Activated CD4-positive, alpha-beta T cell treated with anti-CD3 and anti-CD28 coated beads for 1 hour (primary cell): ENCODE measurements around the gene SOCS3.

ENCODE experiments used
- DNase-seq: peaks from one replicate; pipeline ENCODE4 v3.0.0-alpha.2; 2020

The SOCS3 gene

DNA sequence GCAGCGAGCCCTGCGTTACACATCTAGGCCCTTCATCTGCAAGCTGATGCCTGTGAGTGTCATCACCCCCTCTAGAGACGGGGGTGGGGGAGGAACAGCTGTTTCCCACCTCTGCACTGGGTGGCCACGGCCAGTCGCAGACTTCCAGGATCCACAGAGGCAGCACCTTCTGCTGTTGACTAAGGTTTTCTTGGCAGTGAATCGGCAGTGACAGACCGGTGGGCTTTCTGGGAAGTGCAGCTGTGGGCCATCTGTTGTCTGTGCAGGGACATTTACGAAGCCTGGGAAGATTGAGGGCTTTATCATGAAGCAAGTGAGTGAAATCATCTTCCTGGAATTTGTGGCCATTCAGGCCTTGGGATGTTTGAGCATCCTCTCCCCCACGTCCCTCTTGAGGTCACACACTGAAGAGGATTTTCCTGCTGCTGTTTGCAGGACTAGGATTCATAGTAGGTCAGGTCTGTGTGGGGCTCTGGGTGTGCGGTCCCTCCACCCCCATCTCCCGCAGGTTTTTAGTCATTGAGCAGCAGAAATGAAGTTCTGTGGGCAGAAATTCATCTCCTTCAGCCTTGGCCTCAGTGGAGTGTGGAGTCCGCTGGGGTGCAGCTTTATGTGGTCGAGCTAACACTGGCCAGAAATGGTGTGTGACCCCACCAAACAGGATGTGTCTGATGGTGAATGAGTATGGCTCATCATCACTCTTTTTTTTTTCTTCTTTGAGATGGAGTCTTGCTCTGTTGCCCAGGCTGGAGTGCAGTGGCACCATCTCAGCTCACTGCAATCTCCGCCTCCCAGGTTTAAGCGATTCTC, 30.6 kb upstream of the SOCS3 start:
- no peak for DNase-seq

DNA sequence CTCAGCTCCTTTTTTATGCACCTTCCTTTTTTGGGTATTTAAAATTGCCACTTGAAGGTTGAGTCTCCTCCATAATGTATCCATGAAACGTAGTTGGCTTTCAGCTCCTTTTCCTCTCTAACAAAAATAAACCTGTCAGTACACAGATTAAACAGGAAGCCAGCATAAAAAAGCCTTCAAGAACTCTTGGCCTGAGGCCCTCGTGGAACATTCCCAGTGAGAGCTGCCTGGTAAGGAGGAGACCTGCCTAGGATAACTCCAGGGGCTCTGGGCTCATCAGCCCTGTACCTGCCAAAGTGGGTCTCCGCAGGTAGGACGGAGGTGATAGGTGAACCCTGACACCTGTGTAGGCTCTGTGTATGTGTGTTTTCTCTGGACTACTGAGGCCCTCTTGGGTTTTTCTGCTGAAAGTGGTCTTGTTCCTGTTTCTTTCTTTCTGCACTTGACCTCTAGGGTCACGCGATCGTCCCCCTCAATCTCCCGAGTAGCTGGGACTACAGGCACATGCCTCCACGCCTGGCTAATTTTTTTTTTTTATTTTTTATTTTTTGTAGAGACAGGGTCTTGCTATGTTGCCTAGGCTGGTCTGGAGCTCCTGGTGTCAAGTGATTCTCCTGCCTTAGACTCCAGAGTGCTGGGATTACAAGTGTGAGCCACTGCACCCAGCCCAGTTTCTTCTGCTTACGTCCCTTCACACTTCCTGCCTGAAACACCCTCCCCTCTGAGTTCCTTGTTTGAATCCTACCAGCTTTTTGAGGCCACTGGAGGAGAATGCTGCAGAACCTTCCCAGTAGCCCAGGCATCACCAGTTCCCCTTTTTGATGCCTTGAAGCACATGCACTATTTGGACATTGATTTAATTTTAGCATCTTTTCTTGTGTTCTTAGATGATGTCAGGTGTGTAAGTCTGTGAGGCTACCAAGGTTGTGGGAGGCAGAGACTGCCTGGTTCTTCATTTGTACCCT, 28.4 kb upstream of the SOCS3 start:
- no peak for DNase-seq

DNA sequence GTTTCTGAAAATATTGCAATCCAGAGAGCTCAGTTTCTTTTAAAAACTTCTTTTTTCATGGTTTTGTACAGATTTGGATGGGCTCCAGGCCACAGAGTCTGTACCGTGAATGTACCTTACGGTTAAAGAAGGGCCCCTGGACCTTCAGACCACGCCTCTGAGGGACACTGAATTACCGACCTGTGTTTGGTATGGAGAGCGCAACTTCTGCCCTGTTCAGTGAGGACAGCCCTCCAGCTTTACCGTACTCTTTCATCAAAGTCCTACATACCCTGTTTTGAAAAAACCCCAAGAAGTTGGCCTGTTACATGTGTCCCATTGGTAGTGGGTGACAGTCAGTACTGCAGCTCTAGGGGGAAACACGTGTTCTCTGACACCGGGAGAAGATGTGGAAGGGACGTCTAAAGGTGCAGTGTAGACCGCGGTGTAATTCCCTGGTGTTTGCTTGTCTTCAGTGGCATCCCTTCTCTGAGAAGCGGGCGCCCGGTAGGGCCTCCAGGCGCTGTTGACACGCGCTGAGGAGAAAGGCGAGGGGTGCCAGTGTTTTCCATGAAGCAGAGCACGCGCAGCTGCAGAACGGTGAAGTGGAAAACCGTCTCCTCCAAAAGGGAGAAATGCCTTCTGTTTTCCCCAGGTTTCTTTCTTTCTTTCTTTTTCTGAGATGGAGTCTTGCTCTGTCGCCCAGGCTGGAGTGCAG, 24.8 kb upstream of the SOCS3 start:
- DNase-seq, result no peak

DNA sequence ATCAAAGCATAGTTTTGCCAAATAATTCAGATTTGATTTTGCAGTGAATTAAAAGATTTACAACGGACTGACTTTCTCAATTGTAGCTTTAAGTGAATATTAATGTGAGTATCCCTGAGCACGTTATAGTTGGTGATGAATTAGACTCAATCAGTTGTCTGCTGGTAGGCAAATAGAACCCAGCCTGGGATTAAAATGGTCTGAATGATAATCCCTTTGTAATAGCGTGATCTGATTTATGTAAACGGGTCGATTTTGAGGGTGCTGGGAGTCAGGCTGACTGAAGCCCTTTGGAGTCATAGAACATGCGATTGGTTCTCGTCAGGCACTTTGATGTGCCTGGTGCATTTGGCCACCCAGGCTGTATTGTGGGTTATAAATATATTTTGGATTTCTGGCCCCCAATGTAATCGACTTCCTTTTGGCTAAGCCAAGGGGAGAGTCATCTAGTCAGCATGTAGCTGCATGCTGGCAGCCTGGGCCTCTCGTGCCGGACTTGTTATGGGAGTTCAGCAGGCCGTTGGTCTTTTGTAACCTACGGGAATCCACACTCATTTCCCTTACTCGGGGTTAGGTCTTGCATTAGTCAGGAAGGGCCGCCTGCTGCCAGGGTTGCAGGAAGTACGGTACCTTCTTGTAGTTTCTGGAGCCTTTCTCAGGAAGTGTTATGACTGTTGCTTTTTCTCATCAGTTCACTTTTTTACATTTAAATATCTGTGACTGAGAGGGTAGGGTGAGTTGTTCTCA, 24.0 kb upstream of the SOCS3 start:
- no peak for DNase-seq

DNA sequence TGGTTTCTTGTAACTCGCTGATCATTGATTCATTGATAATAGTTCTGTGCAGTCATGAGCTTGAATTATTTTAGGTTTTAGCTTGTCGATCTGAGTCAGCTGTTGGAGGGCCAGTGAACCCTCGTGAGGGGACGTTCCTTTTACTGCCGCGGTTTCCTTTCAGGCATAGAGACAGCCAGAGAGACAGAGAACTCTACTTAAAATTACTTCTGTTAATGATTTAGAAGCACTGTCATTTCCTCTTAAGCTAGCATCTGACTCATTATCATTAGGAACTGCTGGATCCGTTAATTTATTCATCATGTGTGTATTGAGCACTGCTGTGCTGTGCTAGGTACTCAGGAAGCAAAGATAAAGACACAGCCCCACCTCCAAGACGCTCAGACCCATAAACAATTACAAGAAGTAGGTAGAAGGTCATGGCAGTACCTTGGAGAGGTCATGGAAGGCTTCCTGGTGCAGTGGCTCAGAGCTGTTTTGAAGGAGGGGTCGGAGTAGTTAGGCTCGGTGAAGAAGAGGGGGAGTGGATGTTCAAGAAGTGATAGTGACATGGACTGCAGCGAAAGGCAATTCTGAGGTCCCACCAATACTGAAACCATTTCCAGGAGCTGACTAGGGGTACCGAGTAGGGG, 21.8 kb upstream of the SOCS3 start:
- DNase-seq, result no peak

DNA sequence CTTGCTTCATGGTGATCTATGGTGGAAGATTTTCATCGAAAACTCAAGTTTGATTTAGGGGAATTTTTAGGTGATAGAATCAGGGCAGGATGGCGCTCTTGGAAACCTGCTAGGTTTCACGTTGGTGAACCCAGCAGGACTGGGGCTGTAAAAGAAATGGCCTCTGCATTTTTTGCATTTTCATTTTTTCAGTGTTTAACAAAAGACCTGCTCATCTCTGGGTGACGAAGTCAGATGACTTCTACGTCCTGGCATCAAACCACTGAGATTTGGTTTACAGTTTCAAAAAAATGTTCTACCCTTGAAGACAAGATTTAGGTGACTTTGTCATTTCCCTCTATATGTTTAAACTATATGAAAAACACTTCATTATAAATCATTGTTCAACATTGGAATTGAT, 20.5 kb upstream of the SOCS3 start:
- no peak for DNase-seq

DNA sequence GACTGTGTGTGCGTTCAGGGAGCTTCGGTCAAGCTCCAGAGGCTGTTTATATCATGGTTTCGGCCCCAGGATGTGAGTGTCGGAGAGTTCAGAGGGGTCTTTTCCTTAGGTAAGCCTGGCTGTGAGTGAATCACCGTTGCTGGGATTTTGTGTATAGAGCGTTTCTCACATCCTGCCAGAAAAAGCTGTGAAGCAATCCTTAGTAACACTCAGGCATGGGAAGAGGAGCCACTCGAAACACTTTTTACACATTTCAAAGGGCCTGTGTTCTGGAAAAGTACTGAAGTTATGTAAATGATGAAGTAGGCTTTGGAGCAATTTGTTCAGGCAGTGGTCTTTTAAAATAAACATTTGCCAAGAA, 19.2 kb upstream of the SOCS3 start:
- DNase-seq, result no peak

DNA sequence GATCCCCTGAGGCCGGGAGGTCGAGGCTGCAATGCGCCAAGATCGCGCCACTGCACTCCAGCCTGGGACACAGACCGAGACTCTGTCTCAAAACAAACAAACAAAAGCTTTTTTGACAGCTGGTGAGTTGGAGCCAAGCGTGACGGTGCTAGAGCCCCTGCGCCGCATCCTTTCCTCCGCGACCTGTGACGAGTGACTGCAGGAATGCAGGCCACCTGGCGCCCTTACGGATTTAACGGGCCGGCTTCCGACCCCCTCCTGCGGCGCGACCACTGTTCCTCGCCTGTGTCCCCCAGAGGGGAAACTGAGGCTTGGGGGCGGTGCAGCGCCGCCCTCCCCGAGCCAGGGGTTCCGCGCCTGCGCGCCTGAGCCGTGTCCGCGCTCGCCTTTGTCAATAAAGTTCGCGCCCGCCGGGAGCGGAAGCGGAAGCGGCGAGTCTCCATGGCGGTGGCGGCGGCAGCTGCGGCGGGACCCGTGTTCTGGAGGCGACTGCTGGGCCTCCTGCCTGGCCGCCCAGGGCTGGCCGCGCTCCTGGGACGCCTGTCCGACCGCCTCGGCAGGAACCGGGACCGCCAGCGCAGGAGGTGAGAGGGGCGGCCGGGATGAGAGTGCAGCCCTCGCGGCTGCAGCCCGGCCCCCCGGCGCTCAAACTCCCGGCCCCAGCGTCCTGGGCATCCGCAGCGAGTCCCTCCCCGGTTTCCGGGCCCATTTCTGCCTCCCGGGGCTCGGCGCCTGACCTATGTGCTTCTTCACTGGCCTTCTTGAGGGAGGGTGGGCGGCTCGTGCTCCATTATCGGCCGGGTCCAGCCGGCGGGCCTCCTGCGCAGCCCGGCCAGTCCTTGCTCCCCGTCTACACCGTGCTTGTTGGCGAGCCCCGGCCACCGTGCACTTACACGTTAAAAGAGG, 18.6 kb upstream of the SOCS3 start, which contains the start of gene PGS1:
Gene PGS1 (plus strand): TSS at position 425 of the 906 bp plus-strand sequence. CDS start 17 bp downstream, at position 442.
- DNase-seq, result peak; percentile 77

DNA sequence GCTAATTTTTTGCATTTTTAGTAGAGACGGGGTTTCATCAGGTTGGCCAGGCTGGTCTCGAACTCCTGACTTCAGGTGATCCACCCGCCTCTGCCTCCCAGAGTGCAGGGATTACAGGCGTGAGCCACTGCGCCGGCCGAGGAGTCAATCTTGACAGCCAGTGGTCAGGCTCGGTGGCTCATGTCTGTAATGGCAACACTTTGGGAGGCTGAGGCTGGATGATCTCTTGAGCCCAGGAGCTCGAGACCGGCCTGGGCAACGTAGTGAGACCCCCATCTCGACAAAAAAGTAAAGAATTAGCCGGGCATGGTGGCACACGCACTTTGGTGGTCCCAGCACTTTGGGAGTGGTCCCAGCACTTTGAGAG, 18.0 kb upstream of the SOCS3 start:
- DNase-seq, result no peak

DNA sequence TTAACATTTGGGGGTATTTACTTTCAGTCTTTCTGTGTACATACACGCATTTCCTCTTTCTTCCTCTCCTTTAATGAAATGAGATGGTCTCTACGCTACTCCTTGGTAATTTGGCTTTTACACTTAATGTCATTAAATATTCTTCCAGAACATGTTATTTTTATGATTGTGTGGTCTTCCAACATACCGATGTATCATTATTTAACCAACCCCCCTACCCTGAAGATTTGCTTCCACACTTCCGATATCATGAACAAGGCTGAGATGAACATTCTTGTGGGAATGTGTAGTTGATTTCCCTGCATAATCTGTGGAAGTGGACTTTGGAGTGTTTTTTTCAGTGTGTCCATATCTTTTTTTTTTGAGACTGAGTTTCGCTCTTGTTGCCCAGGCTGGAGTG, 16.3 kb upstream of the SOCS3 start:
- DNase-seq, result no peak

DNA sequence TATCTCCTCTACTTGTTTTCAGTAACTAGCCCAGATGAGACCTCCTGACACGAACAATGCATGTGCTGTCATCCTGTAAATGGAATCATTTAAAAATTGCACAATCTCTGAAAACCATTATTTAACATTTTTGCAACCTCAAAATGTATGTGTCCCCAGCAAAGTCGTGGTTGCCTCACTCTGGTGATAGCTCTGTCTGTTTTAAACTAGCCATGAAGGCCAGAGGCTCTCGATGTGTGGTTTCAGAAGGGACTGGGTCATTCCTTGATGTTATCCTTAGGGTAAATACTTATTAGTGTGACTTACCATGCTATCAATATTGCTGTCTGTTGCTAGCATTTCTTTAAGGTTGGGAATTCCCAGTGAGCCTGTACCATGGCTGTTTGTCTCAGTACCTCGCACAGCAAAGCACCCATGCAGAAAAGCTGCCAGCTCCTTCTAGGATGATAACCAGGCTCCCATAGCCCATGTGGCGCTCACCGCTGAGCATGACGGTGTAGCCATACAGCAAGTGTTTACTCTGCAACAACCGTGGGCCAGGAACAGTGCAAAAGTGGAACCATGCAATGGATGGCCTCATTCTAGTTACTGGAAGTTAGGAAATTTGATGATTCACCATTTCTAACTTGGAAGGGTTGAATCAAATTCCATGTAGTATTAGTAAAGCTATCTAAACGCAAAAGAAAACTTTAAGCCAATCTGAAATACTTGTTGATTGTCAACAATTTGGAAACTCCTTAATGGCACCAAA, 15.7 kb upstream of the SOCS3 start:
- no peak for DNase-seq

DNA sequence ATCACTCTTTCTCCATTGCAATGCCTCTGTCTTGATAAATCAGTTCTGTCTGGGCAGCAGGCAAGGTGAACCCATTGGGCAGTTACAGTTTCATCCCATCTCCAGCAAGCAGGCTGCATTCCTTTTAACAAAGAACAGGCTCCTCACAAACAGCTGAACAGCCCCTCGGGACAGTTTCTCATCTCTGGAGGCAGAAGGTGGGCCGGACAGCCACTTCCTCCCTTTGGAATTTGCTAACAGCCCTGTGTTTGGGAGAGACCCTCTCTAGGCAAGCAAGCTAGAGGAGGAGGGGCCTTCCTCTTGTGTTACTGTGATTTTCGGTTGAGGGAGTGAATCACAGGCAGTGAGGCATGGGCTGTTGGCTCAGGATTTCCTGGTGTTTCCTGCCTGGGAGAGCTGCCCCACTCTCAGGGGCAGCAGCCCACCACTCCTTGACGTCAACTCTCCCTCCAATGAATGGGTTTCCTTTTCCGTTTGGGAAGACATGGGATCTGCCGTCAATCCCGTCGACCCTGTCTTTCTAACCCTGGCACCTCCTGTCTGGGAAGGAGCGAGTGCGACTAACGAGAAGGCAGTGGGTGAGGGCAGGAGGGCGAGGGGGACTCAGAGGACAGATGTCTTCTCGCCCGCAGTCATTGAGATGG, 14.9 kb upstream of the SOCS3 start:
- DNase-seq, result no peak

DNA sequence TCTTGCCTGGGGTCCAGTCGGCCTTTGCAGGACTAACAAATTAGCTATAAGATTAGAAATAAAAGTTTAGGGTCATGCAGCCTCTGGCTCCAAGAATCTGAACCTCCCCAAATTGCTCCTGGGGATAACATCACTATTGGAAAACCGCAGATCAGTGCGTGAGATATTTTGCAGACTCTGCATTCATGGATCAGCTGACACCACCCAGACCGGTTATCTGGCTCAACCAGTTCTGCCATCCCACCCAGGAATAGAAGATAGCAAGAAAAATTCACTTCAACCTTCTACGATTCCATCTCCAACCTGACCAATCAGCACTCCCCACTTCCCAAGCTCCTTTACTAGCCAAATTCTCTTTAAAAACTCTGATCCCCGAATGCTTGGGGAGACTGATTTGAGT, 14.3 kb upstream of the SOCS3 start:
- DNase-seq, result no peak

DNA sequence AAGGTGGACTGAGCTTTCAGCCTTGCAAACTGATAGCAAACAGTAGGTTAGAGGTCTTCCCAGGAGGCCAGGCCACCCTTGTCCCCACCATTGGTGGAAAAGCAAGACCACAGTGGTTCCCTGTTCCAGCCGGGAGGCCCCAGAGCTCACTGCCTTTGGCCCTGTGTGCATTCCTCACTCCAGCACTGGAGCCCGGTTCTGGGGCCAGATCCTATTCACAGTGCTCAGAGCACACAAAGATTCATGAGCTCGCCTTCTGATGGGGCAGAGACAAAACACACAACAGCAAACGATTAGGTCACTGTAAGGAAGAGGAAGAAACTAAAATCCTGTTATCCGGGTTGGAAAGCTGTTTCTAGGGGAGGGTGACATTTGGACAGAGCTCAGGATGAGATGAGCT, 13.0 kb upstream of the SOCS3 start:
- DNase-seq, result no peak

DNA sequence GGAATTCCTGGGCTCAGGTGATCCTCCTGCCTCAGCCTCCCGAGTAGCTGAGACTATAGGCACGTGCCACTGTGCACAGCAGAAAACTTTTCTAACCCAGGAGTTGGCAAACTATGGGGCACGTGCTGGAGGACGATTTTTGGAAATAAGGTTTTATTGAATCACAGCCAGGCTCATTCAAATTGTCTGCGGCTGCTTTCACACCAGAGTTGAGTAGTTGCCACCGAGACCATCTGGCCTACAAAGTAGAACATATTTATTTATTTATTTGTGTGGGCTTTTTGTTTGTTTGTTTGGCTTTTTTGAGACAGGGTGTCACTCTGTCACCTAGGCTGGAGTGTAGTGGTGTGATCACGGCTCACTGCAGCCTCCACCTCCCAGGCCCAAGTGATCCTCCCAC, 11.2 kb upstream of the SOCS3 start:
- DNase-seq, result no peak

DNA sequence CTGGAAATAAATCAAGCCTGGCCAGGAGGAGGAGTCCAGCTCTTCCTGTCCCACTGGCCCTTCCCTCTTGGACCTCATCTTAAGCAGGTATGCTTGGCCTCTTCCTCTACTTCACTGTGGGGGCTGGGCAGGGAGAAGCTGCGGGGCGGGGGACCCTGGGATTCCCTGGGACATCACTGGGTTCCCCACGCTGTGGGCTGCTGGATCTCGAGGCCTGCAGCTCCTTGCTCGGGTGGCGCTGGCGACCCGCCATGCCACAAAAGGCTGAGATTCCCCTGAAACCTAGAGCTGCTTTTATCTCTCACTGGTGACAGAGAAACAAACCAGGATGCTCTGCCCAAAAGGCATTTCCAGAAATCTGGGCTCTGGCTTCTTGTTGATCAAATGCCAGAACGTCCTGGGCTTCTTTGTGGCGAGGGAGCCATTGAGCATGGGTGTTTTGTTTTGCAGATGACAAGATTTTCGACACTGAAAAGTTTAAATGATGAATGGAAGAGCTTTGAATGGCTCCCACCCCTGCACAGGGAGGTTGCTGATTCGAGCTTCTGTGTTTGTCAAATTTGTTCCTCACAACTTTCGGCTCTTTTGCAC, 10.0 kb upstream of the SOCS3 start:
- no peak for DNase-seq

DNA sequence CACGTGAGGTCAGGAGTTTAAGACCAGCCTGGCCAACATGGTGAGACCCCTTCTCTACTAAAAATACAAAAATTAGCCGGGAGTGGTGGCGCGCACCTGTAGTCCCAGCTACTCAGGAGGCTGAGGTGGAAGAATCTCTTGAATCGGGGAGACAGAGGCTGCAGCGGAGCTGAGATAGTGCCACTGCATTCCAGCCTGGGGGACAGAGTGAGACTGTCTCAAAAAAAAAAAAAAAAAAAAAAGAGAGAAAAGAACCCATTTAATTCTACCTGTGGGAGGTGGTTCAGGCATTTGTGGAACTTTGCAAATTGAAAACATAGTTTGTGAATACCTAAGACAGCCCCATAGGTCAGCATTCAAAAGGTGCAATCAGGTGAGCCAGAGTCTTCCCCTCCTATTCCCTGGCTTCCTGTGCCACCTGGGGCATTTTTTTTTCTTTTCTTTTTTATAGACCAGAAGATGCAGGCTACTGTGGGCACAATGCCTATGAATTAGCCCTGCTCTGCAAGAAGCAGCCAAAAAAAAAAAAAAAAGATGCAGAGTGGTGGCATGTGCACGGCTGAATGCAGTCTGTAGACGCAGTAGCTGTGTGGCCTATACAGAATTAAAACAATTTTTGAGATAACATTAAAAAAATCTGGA, 9.1 kb upstream of the SOCS3 start:
- DNase-seq, result no peak

DNA sequence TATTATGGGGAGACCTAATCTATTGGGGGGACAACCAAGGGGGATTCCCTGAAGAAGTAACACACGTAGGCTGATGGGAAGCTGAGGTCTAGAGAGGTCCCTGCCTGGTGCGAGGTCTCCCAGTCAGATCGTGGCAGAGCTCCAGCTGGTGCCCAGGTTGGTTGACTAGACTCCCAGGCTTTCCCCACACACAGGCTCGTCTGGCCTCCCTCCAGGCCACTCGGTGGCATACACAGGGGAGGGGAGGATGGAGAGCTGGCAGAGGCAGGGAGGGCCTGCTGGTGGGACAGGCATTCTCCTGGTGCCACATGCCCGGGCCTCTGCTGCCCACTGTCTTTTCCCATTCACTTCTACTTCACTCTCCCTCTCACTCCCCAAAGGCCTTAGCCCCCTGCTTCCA, 8.5 kb upstream of the SOCS3 start:
- DNase-seq, result no peak

DNA sequence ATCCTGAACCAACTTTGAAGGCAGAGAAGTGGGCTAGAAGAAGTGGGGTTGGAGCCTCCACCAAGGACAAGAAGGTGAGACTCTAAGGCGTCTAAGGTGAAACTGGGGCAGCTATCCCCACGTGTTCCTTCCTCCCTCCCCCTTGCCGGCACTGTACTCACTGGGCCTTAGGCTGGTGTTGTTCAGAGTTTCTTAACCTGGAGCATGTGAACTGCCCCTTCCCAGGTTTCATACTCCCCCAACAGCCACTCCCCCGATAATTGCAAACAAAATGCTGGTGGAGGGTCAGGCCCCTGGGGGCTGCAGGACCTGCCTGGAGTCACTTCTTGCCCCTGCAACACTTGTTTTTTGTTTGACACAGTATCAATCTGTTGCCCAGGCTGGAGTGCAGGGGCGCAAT, 7.3 kb upstream of the SOCS3 start:
- DNase-seq, result no peak
